Posterior cingulate gyrus (tissue), 11 donors: ENCODE data around the gene HLA-DRB1.
"Not testable (repeated sequence)": the region's sequence is repeated elsewhere in the genome, so short reads cannot be mapped to it uniquely, and the experiment has no call there.

Experiments used
- DNase-seq, 10 donors: peaks; one replicate each; pipeline versions ENCODE4 v3.0.0 to v3.0.0-alpha.2; 2020 to 2021; ENCODE audit warnings: mixed read lengths in 3 of 10
- intact Hi-C: fragments of 100-400 bp; cut with DNase I; formaldehyde crosslinking; loops from one replicate; pipeline ENCODE4 v1.15.1; 2023

Gene HLA-DRB1

DNA sequence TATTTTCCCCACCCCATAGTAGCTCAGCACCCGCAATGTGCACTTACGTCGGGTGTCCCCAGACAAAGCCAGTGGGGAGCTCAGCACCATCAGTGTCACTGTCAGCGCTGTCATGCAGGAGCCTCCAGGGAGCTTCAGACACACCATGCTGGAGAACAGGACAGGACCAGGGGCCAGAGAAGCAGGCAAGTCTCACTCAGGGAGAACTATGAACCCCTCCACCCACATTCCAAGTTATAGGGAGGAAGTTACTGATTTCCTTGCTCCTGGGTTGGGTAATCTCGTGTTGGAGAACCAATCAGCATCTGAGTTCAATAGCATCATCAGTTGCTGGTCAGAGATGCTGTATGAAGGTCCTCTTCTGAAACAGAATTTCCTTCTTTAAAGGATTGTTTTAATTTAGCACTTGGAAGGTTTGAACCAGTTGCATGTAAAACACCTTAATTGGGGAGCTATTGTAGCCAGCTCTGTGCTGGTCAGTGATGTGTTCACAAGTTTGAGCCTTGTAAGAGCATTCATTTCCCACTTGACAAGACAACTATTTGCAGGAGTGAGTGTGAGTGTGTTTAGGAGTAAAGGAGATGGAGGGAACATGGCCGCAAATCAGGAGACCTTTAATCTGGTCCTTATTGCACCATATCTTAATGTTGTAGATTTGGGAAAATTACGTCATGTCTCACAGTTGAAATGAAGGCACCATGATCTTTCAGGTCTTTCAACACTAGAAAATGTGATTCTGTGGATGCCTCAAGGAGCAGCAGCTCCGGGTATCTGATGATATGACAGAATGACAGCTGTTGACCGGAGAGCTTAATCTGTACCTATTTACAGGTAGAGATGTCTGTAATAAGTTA is at the start of gene HLA-DRB1:
TSS of gene HLA-DRB1 (minus strand) at position 253 of the 854 bp plus-strand sequence. CDS start at position 147, 106 bp downstream.
- DNase-seq: peak in 4 of 10 donors; percentile 8 to 37 (median 28)
- intact Hi-C loops: no loop called here

DNA sequence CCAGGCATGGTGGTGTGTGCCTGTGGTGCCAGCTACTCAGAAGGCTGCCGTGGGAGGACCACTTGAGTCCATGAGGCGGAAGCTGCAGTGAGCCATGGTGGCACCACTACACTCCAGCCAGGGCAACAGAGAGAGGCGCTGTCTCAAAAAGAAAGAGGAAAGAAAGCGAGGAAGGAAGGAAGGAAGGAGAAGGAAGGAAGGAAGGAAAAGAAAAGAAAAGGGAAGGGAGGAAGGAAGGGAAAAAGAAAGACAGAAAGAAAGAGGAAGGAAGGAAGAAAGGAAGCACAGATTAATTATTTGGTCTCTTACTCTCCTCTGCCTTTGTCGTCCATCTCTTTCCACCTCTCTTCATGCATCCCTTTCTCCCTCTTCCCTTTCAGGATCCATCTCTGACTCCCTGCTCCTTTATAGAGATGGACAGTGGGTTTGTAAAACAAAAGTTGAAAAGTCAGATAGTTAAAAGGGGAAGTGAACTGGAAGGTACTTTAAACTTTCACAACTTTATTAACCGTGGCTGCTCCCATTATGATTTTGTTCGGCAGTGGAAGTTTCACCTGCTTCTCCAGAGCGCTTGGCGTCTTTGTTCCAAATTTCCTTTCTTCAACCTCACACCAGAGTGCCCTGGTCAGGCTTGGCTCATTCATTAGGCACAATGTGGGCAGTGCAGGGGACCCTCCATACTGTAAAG is 49.0 kb upstream of the HLA-DRB1 start:
- DNase-seq: no peak
- intact Hi-C loops: no loop called here

DNA sequence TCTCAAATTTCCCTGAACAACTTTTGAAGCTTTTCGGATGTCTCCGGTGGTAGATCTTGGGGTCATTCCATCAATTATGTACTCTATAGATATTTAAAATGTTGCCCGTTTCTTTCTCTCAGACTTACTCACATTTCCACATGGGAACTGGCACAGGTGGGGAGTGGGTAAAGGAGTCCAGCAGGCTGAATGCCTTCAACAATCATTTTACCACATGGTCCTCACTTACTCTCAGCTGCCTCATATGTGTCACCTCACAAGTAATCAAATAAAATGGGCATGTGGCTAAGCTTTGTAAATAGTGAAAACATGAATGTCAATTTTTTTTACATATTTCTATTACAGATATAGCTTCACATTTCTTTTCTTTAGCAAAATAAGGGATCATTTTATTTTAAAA is 48.2 kb upstream of the HLA-DRB1 start:
- no peak for DNase-seq
- intact Hi-C loops: no loop called here

DNA sequence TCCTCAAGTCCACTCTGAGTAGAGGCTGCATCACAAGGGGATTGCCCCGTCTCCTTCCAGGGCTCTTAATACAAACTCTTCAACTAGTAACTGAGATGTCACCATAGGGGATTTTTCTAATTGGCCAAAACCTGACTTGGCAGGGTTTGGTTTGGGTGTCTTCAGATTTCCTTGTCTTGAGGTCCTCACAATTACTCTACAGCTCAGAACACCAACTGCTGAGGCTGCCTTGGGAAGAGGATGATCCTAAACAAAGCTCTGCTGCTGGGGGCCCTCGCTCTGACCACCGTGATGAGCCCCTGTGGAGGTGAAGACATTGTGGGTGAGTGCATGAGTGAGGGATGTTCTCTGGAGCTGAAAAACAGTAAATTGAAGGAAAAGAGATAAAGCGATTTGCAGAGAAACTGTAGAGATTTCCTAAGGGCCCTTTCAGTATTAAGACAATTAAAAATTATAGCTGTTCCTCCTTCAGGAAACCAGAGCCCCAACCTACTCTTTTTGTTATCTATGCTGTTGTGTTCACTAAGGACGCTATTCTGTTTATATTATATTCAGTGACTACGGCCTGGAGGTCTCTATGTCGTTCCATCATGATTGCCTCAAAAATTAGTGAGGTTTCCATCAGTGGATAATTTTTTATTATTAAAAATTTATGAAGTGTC is 47.7 kb upstream of the HLA-DRB1 start, which contains the start of gene HLA-DQA1:
TSS of gene HLA-DQA1 (plus strand) at position 188 of the 662 bp plus-strand sequence. CDS start at position 241, 53 bp downstream.
- no peak for DNase-seq
- intact Hi-C loops: no loop called here

DNA sequence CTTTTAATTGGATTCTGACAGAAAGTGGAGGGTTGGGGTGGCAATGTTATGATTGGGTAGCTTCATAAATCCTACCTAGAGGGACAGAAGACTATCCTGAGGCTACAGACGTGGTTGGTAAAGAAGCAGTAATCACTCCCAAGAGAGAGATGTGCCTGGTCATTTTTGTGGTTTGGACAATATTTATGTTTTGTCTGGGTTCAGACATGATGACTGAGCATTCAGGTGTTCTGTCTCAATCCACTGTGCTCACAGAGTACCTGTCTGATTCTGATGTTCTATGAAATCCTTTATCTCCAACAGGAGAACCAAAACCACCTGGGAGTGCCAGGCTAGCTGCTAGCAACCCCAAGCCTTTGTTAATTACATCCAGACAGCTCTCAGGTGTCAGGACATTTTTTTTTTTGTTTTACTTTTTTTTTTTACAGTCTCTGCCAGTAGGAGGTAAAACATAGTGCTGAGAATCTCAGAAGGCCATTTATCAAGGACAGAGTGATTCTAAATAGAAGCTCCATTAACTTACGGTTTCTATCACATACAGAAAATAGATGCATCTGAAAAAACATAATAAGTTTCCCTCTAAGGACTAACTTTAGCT is 46.0 kb upstream of the HLA-DRB1 start:
- intact Hi-C loops: no loop called here
- DNase-seq: no peak

DNA sequence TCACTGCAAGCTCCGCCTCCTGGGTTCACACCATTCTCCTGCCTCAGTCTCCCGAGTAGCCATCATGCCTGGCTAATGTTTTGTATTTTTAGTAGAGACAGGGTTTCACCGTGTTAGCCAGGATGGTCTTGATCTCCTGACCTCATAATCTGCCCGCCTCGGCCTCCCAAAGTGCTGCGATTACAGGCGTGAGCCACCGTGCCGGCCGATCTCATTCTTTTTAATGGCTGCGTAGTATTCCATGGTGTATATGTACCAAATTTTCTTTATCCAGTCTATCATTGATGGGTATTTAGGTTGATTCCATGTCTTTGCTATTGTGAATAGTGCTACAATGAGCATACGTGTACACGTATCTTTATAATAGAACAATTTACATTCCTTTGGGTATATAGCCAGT is 40.1 kb upstream of the HLA-DRB1 start:
- DNase-seq, intact Hi-C loops: not testable (repeated sequence)

DNA sequence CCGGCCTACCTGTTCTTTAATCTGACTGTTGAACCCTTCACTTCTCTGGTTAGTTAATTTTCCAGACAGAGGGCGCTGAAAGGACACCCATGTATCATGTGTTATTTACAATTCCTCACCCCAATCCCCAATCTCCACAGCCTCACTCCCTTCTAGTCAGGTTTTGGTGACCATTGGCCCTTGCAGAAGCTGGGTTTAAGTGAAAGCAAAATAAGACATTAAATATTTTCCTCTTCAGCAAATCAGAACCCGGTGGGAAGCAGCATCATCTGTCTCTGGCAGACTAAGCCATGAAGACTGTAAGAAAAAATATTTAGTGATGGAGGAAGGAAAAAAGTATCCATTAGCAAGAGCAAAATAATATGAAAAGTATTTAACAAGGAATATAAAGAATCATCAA is 38.2 kb upstream of the HLA-DRB1 start:
- peak in 1 of 10 donors; percentile 7 for DNase-seq

DNA sequence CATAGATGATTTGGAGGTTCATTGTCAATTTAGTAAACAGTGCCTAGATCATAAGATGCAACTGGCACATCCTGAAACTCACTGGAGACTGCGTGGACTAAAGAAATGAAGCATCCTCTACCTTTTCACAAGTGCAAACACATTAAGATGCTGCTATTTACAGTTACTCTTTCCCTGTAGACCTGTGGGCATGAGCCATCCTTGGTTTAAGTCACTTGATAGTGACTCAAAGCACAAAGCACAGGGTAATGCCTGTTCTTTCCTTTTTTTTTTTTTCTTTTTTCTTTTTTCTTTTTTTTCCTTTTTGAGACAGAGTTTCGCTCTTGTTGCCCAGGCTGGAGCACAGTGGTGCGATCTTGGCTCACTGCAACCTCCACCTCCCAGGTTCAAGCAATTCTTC is 37.6 kb upstream of the HLA-DRB1 start:
- no peak for DNase-seq
- intact Hi-C loops: no loop called here

More for the DNA sequence above, 38.2 kb upstream of the HLA-DRB1 start:
- intact Hi-C loops: no loop called here

DNA sequence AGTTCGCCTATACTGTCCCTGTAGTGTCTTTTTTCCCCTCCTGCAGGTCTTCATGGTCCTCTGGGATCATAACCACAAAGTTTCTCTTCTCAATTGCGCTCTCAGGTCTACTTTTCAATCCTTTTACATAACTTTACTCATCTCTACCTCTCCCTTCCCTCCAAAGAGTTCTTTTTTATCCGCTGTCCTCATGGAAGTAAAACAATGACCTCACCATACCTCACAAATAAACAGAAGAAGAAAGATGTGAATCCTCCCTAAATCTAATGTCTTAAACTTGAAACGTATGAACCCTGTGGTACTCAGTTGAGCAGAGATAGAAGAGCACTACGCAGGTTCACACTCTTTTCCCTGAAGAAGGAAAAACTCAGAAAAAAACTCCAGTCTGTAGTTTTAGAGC is 35.5 kb upstream of the HLA-DRB1 start:
- intact Hi-C loops: no loop called here
- DNase-seq: no peak

DNA sequence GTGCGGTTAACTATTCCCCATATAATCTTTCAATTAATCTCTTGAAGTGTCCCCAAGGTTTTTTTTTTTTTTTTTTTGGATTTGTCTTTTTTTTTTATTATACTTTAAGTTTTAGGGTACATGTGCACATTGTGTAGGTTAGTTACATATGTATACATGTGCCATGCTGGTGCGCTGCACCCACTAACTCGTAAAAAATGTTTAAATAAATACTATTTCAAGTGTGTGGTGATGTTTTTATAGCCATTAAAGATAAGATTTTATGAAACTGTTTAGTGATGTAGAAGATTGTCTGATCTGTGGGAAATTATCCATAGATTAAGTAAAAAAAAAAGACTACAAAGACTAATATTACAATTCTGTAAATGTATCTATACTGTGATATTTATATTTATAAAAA is 34.9 kb upstream of the HLA-DRB1 start:
- intact Hi-C loops: no loop called here
- DNase-seq: no peak

DNA sequence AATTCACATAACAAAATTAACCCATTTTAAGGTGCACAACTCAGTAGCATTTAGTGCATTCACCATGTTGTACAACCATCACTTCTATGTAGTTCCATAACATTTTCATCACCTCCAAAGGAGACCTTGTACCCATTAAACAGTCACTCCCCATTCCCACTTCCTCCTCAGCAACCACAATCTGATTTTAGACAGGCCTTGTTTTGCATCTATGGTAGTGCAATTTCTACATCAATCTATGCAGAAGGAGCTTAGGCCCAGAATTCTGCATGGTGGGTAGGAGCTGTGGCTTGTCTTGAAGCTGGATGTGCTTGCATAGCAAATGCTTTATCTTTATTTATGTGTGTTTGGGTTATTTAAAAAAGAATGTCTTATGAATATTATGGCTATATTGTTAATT is 34.0 kb upstream of the HLA-DRB1 start:
- intact Hi-C loops: no loop called here
- DNase-seq: no peak

DNA sequence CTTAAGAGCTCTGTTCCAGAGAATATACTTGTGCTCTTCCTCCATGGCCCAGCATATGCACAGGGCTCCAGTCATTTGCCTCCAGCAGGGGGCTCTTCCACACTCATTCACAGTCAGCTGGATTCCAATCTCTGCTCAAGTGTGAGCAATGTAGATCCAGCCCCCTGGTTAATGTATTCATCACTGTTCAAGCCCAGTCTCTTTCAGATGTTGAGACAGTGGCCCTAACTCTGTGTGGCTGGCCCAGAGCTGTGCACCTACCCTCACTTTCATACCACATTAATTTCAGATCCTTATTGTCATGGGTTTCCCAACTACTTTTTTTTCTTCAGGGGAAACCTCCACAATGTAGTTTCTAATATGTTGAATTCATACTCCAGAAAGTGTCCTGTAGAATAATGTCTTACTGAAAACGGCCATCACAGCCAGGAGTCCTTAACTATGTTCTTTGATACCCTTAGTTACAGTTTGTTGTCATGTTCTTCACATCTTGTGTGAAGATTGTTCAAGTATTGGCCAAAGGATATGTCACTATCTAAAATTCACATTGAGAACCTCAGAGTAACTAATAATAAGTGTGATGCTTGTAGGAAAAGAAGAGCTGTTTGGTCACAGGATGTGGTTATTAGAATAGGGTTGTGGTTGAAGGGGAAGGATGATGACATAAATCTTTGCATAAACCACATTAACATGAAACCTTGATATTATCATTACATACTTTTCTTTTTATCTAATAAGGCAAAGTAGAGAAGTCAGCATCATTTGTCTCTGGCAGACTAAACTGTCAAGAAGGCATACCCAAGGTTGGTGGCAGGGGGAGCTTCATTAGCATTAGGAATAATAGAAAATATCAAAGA is 33.1 kb upstream of the HLA-DRB1 start:
- DNase-seq: no peak
- intact Hi-C loops: no loop called here

DNA sequence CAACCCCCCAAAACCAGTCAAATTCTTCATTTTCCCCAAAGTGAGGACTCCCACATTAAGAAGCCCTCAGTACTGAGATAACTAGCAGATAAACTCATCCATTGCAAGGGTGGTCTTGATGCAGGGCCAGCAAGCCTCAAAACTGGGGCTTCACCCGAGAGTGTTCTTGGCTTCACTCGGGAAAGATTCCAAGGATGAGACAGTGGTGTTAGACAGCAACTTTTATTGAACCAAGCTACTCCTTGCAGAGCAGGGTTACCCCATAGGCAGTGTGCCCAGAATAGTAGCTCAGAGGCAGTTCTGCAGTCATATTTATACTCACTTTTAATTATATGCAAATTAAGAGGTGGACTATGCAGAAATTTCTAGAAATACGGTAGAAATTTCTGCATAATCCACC is 31.7 kb upstream of the HLA-DRB1 start:
- intact Hi-C loops: no loop called here
- DNase-seq: no peak

DNA sequence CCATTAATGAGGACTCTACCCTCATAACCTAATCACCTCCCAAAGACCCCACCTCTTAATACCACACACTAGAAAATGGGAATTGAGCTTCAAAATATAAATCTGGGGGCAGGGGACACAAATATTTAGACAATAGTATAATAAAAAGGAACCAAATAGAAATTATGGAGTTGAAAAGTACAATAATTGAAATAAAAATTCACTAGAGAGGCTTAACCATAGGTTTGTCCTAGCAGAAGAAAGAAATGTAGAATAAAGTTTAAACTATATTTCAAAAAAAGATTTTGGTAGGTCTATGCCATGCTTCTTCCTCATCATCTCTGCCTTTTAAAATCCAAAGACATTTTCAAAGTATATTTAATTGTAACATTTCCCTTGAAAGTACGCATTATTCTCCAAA is 28.1 kb upstream of the HLA-DRB1 start:
- intact Hi-C loops: no loop called here

DNA sequence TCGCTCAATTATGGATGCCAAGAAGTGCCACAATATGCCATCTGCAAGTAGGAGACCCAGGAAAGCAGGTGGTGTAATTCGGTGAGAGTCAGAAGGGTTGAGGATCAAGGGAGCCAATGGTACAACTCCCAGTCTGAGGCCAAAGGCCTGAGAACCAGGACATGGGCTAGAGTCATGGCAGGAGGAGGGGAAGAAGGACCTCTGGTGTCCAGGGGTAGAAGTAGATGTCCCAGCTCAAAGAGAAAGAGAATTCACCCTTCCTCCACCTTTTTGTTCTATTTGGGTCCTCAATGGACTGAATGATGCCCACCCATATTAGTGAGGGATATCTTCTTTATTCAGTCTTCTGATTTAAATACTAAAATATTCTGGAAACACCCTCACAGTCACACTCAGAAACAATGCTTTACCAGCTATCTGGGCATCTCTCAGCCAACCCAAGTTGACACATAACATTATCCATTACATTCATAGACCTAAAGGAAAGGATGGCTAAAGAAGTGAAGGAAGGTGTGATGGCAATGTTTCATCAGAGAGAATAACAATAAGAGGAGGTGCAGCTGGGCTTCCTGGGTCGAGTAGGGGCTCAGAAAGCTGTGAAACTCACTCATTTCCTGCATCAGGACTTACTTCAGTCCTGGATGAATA is 26.4 kb upstream of the HLA-DRB1 start:
- no peak for DNase-seq
- intact Hi-C loops: no loop called here

More for the DNA sequence above, 28.1 kb upstream of the HLA-DRB1 start:
- DNase-seq: no peak

DNA sequence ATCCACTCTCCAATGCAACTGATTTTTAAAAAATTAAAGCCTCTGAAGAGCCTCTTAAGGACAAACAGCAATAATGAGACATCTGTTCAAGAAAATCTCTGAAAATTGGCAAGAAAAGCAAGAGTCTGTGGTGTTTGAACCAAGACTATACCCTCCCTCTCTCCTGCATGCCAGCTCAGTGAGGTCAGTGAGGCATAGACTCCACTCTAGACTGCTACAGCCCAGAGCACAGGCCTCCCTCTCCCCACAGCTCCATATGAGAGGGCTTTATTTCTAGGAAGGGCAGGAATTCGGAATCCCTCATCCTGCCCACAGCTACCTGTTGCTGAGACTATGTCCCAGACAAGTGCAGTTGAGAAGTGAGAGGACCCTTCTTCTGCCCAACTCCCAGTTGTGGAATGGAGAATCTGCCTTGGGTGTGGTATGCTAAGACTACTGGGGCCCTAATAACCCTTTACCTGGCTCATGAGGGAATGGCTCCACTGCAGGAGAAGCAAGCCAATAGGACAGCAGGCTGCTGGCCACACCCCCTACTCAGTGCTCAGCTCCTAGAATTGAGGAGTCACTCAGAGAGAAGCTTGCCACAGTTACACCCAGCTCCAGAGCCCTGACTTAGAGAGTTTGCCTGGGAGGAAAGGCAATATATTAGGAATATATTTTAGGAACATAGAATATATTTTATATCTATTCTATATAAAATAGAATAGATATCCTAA is 24.9 kb upstream of the HLA-DRB1 start:
- intact Hi-C loops: no loop called here
- DNase-seq: no peak

DNA sequence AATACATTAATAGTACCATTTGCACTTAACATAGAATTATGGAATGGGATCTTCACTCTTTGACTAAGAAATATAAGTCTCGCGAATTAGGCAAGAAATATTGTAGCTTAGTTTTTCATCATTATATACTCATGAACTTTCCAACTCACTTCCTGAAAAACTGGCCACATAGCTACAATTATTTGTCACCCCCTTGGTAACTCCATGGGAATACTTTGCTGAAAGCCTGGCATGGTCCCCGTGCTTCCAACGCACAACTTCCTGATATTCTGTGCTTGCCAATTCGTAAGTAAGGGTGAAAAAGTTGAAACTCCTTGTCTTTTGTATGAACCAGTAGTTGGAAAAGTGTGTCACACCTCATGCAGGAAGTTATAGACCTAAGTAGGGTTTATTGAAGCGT is 23.8 kb upstream of the HLA-DRB1 start:
- intact Hi-C loops: no loop called here
- no peak for DNase-seq

DNA sequence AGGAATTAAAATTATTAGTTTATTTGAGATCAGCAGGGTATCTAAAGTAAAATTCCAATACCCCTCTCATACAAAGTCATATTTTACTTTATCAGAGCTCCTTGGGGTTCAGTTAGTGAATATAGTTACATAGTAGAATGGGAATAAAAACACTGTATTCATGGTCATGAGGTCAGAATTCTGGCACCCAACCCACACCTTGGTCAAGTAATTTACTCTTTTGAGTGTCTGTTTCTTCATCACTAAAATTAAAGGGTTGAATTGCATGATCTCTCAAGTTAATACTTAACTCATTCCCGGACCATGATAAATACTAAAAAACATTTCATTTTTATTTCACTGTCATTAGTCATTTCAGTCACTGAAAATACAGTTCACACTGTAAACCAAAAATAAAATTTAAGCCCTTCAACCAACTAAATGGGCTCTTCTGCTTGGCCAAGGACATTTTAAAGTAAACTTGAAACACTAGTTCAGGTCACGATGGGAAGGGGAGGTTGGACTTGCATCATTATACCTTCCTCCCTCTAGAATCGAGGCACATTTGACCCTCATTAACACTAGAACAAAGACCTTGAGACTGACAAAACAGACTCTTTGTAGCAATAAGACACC is 21.1 kb upstream of the HLA-DRB1 start:
- DNase-seq: no peak
- intact Hi-C loops: no loop called here
